Measurements from ENCODE around the gene MYPN. TPM values are rescaled to one million over a fixed set of nuclear protein-coding genes. Genes with fewer than 3 reads are reported as not detected.
"Not testable (repeated sequence)": the region's sequence is repeated elsewhere in the genome, so short reads cannot be mapped to it uniquely, and the experiment has no call there.

The MYPN gene
- total RNA-seq, 2 donors from 2014 or later, result 1.1 TPM; not detected in 1

DNA sequence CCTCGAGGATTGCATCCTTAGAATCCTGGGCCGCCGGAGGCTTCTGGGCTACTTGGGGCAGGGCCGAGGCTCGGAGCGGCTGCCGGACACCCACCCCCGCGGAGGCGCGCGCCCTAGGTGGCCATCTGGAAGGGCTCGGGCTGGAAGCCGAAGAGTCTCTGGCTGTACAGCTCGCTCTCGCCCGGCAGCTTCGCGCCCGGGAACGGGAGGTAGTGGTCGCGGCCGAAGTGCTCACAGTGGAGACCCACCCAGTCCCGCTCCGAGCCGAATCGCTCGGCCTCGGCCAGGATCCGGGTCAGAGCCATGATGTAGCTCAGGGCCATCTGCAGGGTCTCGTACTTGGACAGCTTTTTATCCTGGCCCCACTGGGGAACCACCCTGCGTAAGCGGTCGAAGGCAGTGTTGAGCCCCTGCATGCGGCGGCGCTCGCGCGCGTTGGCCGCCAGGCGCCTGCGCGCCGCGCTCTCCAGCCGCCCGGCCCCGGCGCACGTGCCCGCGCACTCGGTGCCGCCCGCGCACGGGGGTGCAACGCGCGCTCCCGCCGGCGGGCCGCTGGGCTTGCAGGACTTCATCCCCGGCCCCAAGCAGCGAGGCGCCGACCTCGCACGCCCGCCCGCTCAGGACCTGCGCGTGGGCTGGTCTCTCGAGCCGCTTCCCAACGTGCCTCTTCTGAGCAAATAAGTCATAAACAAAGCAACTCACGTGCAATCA, 122.0 kb downstream of the MYPN start:
- H3K9me3 Mint-ChIP-seq, result no peaks in the 10 kb centered on the region
- H3K27ac Mint-ChIP-seq, result no peak overlapping the region
- H3K4me3 Mint-ChIP-seq, result peak overlapping the region; percentile 74
- no peaks in the 10 kb centered on the region for H3K4me1 Mint-ChIP-seq
- ATAC-seq (replicated peaks), result peak; percentile 91
- H3K27me3 Mint-ChIP-seq, result peaks cover 23% of the 10 kb centered on the region
- no peaks in the 10 kb centered on the region for H3K36me3 Mint-ChIP-seq (ENCODE audit: low read depth)

DNA sequence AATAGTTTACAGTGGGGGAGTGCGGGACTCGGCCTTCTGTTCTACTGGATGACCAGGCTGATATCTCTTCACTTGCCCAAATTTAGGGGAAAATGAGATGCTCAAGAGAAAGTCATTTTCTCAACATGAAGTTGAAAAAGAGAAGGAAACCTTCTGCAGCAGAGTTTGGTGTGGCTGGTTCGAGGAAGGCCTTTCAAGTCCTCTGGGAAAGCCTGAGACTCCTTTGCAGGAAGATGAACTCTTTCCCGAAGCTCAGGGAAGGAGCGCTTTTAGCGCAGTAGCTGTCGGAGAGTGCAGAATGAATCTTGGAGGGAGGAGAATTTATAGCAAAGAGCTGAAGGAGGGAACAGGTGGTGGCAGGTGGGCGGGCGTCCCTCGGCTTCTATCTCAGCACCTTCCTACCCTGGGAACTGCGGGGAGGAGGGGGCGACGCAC, 122.5 kb downstream of the MYPN start, which contains the start of gene ATOH7:
TSS of gene ATOH7 (minus strand) at position 297 of the 435 bp plus-strand sequence. CDS start 436 bp downstream, outside the sequence.
- H3K36me3 Mint-ChIP-seq (ENCODE audit: low read depth), result no peaks in the 10 kb centered on the region
- ATAC-seq (replicated peaks), result no peak
- peaks cover 23% of the 10 kb centered on the region for H3K27me3 Mint-ChIP-seq
- no peaks in the 10 kb centered on the region for H3K9me3 Mint-ChIP-seq
- no peaks in the 10 kb centered on the region for H3K4me1 Mint-ChIP-seq
- H3K4me3 Mint-ChIP-seq, result peak within 1 kb of the TSS; percentile 74
- no peak within 1 kb of the TSS for H3K27ac Mint-ChIP-seq

DNA sequence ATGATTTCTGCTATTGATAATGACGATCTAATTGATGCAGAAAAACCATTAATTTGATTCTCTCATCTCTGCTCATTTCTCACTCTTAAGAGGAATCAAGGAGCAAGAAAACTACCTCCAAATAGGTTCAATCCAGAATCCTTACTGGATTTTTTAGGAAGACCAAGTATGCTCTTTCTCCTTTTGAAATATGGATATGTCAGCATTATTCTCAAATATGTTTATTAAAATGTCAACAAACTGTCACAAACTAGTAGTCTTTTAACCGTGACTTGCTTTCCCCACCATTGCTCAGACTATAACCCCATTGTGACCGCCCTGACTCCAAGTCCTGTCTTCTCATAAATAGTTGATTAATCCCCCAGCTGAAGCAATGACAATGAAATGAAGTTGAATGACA, 123.8 kb downstream of the MYPN start:
- H3K36me3 Mint-ChIP-seq (ENCODE audit: low read depth), result no peaks in the 10 kb centered on the region
- no peak for ATAC-seq (replicated peaks)

DNA sequence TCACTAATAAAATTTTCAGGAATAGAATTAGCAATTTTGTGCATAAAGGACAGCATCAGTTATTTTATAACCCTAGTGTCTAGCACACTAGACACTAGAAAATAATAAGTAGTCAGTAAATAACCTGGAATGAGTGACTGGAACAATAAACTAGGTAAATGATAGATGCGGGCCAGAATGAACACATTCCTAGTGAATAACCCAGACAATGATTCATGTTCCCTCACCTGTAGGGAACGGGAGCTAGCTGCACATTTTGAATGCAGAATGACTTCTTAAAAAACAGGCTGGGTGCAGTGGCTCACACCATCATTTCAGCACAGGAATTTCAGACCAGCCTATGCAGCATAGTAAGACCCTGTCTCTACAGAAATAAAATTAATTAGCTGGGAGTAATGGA, 125.8 kb downstream of the MYPN start:
- H3K4me1 Mint-ChIP-seq, result no peaks in the 10 kb centered on the region
- H3K27me3 Mint-ChIP-seq, result peaks cover 19% of the 10 kb centered on the region
- no peak for ATAC-seq (replicated peaks)
- H3K36me3 Mint-ChIP-seq (ENCODE audit: low read depth), result no peaks in the 10 kb centered on the region
- no peak overlapping the region for H3K4me3 Mint-ChIP-seq
- H3K27ac Mint-ChIP-seq, result no peak overlapping the region
- H3K9me3 Mint-ChIP-seq, result no peaks in the 10 kb centered on the region

More for the DNA sequence above, 123.8 kb downstream of the MYPN start:
- peaks cover 23% of the 10 kb centered on the region for H3K27me3 Mint-ChIP-seq
- H3K4me1 Mint-ChIP-seq, result no peaks in the 10 kb centered on the region
- H3K9me3 Mint-ChIP-seq, result no peaks in the 10 kb centered on the region
- no peak overlapping the region for H3K4me3 Mint-ChIP-seq
- H3K27ac Mint-ChIP-seq, result no peak overlapping the region

DNA sequence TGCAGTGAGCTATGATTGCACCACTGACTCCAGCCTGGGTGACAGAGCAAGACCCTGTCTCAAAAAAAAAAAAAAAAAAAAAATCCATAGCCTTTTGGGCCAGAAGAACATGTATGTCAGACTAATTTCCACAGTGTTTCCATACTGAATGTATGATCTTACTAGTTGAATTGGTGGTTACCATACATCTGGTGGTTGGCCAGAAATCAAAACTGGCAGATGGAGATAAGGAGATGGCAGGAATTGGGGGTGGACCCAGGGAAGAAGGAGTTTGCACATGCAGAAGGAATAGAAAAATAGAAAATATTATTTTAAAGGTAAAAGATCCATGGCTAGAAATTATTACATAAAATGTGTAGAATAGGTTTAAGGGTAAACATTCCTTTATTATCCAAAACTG, 126.3 kb downstream of the MYPN start:
- H3K9me3 Mint-ChIP-seq, result no peaks in the 10 kb centered on the region
- no peak overlapping the region for H3K4me3 Mint-ChIP-seq
- ATAC-seq (replicated peaks), result no peak
- H3K27ac Mint-ChIP-seq, result no peak overlapping the region
- H3K4me1 Mint-ChIP-seq, result no peaks in the 10 kb centered on the region
- peaks cover 19% of the 10 kb centered on the region for H3K27me3 Mint-ChIP-seq
- H3K36me3 Mint-ChIP-seq (ENCODE audit: low read depth), result no peaks in the 10 kb centered on the region

DNA sequence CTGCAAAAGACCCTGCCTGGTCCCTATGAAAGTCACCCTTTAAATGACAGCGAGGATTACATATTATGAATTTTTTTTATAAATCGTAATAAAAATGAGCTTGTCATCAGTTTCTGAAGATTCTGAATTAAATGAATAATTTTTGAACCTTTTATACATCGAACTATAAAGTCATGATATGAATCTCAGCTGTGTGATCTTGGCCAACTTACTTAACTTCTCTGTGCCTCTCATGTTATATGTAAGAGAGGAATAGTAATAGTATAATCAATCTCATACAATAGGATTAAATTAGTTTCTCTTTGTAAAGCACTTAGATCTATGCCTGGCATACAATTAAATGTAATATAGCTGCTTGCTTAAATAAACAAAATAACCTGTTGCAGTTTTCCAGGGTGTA, 127.9 kb downstream of the MYPN start:
- Mint-ChIP-seq H3K4me1 (no peaks in the 10 kb centered on the region), H3K4me3 (no peak overlapping the region), H3K9me3 (no peaks in the 10 kb centered on the region), H3K27ac (no peak overlapping the region), H3K27me3 (peaks cover 10% of the 10 kb centered on the region), H3K36me3 (ENCODE audit: low read depth) (no peaks in the 10 kb centered on the region)
- no peak for ATAC-seq (replicated peaks)

DNA sequence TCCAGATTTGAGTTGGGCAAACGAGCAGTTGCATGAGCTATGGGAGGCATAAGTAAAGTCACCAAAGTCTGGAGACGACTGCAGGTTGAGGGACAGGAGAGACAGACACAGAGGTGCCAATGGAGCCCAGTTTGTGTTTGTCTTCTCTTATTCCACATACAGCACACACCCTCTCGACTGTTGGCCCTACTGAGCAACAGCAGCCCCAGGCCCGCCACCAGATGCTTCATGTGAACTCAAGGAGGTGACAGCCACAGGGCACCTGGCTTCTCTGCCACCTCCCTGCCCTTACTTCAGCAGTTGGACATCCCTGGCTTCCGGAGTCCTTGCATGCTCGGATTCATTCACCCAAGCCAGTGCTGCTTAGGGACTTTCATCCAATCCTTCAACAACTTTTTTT, 129.1 kb downstream of the MYPN start:
- Mint-ChIP-seq H3K27ac (no peak overlapping the region), H3K4me1 (no peaks in the 10 kb centered on the region)

DNA sequence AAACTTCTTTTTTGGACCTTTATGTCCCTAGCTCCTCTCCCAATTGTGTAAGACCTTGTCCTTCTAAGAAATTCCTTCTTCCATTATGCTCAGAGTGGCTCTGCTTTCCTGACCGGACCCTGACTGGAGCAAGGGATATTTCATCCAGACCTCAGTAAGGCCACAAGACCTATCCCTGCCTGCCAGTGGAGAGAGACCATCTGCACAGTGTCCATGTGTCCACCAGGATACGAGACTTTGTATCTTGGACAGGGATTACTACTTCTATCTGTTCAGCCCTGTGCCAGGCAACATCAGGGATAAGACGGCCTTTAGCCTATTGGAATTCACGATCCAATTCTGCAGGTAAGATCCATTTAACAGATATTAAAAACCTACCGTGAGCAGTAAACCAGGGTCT, 129.8 kb downstream of the MYPN start:
- no peaks in the 10 kb centered on the region for H3K9me3 Mint-ChIP-seq
- H3K27me3 Mint-ChIP-seq, result no peaks in the 10 kb centered on the region
- no peak overlapping the region for H3K4me3 Mint-ChIP-seq
- H3K4me1 Mint-ChIP-seq, result no peaks in the 10 kb centered on the region
- no peak for ATAC-seq (replicated peaks)
- H3K36me3 Mint-ChIP-seq (ENCODE audit: low read depth), result no peaks in the 10 kb centered on the region
- no peak overlapping the region for H3K27ac Mint-ChIP-seq

More for the DNA sequence above, 129.1 kb downstream of the MYPN start:
- ATAC-seq (replicated peaks), result no peak
- Mint-ChIP-seq H3K4me3 (no peak overlapping the region), H3K36me3 (ENCODE audit: low read depth) (no peaks in the 10 kb centered on the region), H3K27me3 (peaks cover 3% of the 10 kb centered on the region), H3K9me3 (no peaks in the 10 kb centered on the region)

DNA sequence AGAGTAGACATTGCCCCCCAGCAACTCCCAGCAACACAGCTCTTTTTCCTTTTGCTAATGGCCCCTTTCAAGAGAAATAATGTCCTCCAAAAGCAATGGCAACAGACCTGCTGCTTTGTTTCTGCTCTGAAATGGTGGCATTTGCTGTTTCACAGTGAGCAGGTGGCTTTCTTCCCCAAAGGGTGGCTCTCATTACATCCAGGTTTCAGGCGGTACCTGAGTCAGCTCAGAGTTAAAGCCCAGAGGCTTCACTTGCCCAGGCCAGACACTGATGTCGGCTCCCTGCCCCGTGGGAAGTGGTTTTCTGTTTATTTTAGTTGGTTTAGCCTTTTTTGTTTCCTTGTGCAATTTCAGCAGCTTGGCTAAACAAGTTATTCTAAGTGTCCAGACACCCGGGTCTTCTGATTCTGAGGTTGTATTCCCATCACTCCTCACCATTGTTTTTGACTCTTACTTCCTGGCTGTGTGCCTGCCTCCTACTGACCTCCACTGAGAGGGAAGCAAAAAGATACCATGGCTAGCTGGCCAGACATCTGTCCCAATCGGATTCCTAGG, 130.4 kb downstream of the MYPN start:
- Mint-ChIP-seq H3K36me3 (ENCODE audit: low read depth) (no peaks in the 10 kb centered on the region), H3K27ac (no peak overlapping the region), H3K4me1 (no peaks in the 10 kb centered on the region), H3K4me3 (no peak overlapping the region), H3K9me3 (no peaks in the 10 kb centered on the region), H3K27me3 (no peaks in the 10 kb centered on the region)
- no peak for ATAC-seq (replicated peaks)

DNA sequence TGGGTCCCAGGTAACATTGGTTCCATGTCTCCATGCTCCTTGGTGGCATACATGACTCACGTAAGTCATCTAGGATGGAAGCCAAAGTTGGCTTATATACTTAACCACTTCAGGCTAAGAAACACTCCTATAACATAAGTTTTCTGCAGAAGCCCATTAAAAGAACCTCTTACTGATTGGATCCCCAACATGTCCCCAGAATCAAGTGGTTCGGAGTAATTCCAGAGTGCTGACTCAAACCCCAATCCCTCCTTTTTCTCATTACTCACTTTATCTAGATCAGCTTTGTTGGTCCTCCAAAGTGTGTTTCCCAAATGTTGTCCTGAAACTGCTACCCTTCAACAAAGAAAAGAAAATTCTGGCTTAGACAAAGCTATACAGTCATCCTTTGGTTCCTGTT, 132.8 kb downstream of the MYPN start:
- H3K4me3 Mint-ChIP-seq, result no peak overlapping the region
- H3K27me3 Mint-ChIP-seq, result no peaks in the 10 kb centered on the region
- no peaks in the 10 kb centered on the region for H3K9me3 Mint-ChIP-seq
- H3K36me3 Mint-ChIP-seq (ENCODE audit: low read depth), result no peaks in the 10 kb centered on the region
- H3K4me1 Mint-ChIP-seq, result no peaks in the 10 kb centered on the region
- H3K27ac Mint-ChIP-seq, result no peak overlapping the region
- ATAC-seq (replicated peaks), result no peak

DNA sequence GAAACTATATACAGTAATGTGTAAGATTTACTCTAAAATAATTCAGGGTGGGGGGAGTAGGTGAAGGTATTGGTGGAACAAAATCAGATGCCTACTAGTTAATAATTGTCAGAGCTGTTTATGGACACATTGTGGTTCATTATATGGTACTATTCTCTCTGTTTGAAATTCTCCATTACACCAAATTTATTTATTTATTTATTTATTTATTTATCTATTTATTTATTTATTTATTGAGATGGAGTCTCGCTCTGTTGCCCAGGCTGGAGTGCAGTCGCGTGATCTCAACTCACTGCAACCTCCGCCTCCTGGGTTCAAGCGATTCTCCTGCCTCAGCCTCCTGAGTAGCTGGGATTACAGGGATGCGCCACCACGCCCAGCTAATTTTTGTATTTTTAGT, 137.1 kb downstream of the MYPN start:
- not testable (repeated sequence) for H3K9me3 Mint-ChIP-seq; H3K27me3 Mint-ChIP-seq; H3K4me3 Mint-ChIP-seq; H3K4me1 Mint-ChIP-seq; ATAC-seq (replicated peaks); H3K27ac Mint-ChIP-seq; H3K36me3 Mint-ChIP-seq (ENCODE audit: low read depth)

DNA sequence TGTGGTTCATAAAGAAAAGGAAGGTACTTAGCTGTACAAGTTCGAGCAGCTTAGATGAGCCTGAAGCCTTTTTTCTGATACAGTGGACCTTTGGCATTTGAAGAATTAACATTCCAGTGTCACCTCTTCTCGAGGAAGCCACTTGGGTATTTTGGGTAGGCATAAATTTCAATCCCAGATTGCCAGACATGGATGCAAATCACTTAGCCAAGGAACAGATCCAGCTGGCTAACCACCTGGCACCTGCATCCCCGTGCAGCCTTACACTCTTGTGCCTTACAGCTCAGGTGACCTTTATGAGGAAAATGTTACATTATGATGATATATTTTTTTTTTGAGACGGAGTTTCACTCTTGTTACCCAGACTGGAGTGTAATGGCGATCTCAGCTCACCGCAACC, 138.6 kb downstream of the MYPN start:
- Mint-ChIP-seq H3K27ac (no peak overlapping the region), H3K4me1 (no peaks in the 10 kb centered on the region), H3K4me3 (no peak overlapping the region), H3K36me3 (ENCODE audit: low read depth) (no peaks in the 10 kb centered on the region), H3K9me3 (no peaks in the 10 kb centered on the region), H3K27me3 (no peaks in the 10 kb centered on the region)
- no peak for ATAC-seq (replicated peaks)

DNA sequence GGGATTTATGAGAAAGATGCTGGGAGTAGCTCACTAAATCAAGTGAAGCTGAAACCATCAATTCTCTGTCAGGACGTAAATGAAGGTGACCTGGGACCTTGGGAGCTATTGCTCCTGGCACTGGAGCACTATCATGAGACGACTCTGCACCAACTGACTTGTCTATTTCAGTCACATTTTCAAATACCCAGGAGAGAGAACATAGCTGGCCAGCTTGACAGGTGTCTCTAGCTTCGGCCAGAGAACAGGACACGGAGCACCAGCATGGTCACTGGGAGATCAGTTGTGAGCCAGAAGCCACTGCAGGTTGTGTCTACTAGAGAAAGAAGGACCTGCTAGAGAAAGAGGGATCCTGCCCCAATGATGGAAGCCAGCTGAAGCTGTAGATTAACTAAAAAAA, 140.0 kb downstream of the MYPN start:
- no peak overlapping the region for H3K4me3 Mint-ChIP-seq

DNA sequence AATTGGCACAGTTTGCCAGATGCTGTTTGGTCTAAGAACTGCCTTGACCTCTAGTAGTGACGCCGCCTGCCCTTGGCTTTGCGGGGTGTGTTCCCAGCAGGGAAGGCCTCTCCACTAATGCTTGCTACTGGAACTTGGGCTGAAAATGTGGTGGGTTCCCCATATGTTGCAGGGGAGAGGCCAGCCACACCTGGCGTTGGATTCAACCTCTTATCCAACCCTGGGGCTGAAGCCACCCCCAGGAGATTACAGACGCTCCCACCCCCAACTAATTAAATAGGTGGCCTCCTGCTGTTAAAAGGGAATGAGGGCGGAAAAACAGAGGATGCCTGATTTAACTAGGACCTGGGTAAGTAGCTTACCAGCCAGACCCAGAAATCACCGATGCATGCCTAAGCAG, 141.9 kb downstream of the MYPN start:
- peaks cover 3% of the 10 kb centered on the region for H3K27me3 Mint-ChIP-seq

More for the DNA sequence above, 140.0 kb downstream of the MYPN start:
- no peaks in the 10 kb centered on the region for H3K4me1 Mint-ChIP-seq
- H3K9me3 Mint-ChIP-seq, result no peaks in the 10 kb centered on the region
- ATAC-seq (replicated peaks), result no peak
- H3K36me3 Mint-ChIP-seq (ENCODE audit: low read depth), result no peaks in the 10 kb centered on the region
- H3K27me3 Mint-ChIP-seq, result no peaks in the 10 kb centered on the region
- H3K27ac Mint-ChIP-seq, result no peak overlapping the region

DNA sequence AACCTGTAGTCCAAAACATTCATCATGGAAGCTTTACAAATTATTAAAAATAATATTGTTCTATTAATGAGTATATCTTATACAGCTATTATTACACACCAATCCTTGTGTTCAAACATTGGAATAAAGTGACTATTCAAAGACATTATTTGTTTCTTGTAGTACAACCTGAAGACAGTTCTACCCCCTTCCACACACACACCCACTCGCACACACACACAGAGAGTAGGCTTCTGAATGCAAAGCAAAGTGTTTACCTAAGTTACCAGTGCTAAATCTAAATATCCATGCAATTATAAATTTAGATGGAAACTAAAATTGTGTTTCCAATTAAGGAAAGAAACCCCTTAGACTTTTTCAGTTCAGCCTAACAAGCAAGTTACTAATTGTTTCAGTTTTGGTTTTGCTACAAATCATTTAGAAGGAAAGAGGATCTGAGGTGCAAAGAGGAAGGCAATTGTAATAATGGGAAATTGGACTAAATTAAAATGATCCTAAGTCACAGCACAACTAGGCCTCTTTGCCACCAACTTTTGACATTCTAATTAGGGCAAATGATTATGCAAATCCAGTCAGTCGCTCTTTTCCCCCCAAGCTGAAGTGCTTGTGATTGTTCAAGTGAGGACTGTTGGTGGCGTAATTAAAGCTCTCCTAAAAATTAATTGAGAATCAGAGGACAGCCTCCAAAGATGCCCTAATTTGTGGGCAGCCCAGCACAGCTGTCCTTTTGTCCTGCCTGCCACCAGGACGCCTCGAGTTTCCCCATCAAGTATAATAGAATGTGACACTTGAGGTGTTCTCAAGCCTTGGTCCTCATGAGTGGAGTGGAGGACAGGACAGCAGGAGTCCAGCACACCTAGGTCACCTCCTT, 142.6 kb downstream of the MYPN start:
- no peaks in the 10 kb centered on the region for H3K4me1 Mint-ChIP-seq
- no peak for ATAC-seq (replicated peaks)
- no peaks in the 10 kb centered on the region for H3K36me3 Mint-ChIP-seq (ENCODE audit: low read depth)
- H3K4me3 Mint-ChIP-seq, result no peak overlapping the region
- peaks cover 6% of the 10 kb centered on the region for H3K27me3 Mint-ChIP-seq
- no peak overlapping the region for H3K27ac Mint-ChIP-seq
- no peaks in the 10 kb centered on the region for H3K9me3 Mint-ChIP-seq

More for the DNA sequence above, 141.9 kb downstream of the MYPN start:
- Mint-ChIP-seq H3K4me1 (no peaks in the 10 kb centered on the region), H3K4me3 (no peak overlapping the region), H3K36me3 (ENCODE audit: low read depth) (no peaks in the 10 kb centered on the region), H3K27ac (no peak overlapping the region), H3K9me3 (no peaks in the 10 kb centered on the region)
- no peak for ATAC-seq (replicated peaks)
